Suprapubic skin (tissue), 4 donors: ENCODE data around the gene UBE2D1.

Experiments
- CTCF ChIP-seq, 2 donors: fragments of 200-600 bp in 1 of 2; fragments of 450-650 bp in 1 of 2; sonication (generic) in 1 of 2; IDR thresholded peaks; one replicate each; pipeline ENCODE4 v1.5.1; 2016 to 2019; ENCODE audit warnings: antibody characterized with exemption in 2 of 2, mild to moderate bottlenecking in 1 of 2, moderate library complexity in 1 of 2
- EP300 ChIP-seq: sonication (generic); formaldehyde crosslinking; IDR thresholded peaks from one replicate; pipeline ENCODE4 v1.6.1; 2017; ENCODE audit warnings: antibody characterized with exemption
- POLR2A ChIP-seq, 2 donors: fragments of 450-650 bp; IDR thresholded peaks; one replicate each; pipeline ENCODE4 v1.6.1; 2017; ENCODE audit warnings: antibody characterized with exemption in 2 of 2, mild to moderate bottlenecking in 2 of 2, moderate library complexity in 2 of 2
- POLR2AphosphoS5 ChIP-seq, 3 donors: sonication (generic); formaldehyde crosslinking; IDR thresholded peaks; one replicate each; pipeline ENCODE4 v1.6.1; 2017; ENCODE audit warnings: antibody characterized with exemption in 3 of 3

GRCh38 chr10:58316874-58317273 is 17.9 kb upstream of the UBE2D1 start:
- TF ChIP-seq CTCF (IDR thresholded peaks at IDR 0.05): no peak
- TF ChIP-seq EP300: no peak
- TF ChIP-seq POLR2A (IDR thresholded peaks at IDR 0.05): no peak
- no peak for TF ChIP-seq POLR2AphosphoS5 (IDR thresholded peaks at IDR 0.05)
